GM12865 (cell line): ENCODE results near the gene PITPNM3.

Experiments
- DNase-seq: peaks from one replicate; pipeline ENCODE4 v3.0.0; 2010; ENCODE audit warnings: low read depth
- H3K4me3 ChIP-seq: 2 replicates; pipeline ENCODE4 v1.5.1; 2011; ENCODE audit warnings: mild to moderate bottlenecking, low read depth, low read length, control low read depth
- TF ChIP-seq, protein P1 (sequence below): IDR thresholded peaks from 2 replicates; pipeline ENCODE4 v1.5.1; 2011; ENCODE audit warnings: low read length, control low read depth, low read depth, inconsistent platforms; ENCODE audit not compliant: insufficient read depth; ENCODE audit errors: missing control alignments

Gene PITPNM3

DNA sequence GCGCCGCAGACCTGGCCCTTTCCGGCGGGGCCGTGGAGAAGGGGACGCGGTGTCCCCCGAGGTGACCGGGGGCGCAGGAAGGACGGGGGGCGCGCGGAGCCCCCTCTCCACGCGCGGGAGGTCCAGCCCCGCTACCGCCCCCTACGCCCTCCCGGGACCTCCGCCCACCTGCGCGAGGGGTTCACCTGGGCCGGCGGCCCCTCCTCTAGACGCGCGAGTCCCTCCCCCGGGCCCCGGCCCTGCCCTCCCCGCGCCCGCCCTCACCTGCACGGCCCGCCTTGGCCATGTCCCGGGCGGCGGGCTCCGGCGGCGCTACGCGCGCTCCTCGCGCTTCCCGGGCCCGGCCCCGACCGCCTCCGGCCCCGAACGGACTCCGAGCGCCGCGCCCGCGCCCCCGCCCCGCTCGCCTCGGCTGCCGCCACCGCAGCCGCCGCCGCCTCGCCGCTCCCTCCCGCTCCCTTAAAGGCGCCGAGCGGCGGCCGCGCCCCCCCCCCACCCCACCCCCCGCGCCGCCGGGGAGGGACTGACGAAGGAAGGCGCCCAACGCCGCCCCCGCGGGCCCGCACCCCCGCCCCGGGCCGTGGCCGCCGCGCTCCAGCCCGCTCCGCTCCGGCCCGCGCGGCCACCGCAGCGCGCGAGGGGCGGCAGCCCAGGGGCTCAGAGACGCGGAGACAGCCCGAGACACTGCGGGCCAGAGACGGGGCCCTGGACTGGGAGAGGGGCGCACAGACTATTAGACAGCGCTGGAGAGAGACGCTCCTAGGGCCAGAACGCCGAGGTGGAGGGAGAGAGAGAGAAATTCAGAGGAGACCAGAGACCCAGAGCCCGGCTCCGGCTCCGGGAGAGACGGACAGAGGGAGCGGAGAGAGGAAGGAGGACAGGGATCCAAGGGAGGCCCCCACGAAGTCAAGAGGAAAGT is at the start of gene PITPNM3:
TSS of gene PITPNM3 (minus strand) at position 435 of the 919 bp plus-strand sequence. CDS start at position 286, 149 bp downstream.
- no peak for DNase-seq
- TF ChIP-seq, protein P1, sequence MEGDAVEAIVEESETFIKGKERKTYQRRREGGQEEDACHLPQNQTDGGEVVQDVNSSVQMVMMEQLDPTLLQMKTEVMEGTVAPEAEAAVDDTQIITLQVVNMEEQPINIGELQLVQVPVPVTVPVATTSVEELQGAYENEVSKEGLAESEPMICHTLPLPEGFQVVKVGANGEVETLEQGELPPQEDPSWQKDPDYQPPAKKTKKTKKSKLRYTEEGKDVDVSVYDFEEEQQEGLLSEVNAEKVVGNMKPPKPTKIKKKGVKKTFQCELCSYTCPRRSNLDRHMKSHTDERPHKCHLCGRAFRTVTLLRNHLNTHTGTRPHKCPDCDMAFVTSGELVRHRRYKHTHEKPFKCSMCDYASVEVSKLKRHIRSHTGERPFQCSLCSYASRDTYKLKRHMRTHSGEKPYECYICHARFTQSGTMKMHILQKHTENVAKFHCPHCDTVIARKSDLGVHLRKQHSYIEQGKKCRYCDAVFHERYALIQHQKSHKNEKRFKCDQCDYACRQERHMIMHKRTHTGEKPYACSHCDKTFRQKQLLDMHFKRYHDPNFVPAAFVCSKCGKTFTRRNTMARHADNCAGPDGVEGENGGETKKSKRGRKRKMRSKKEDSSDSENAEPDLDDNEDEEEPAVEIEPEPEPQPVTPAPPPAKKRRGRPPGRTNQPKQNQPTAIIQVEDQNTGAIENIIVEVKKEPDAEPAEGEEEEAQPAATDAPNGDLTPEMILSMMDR: no peak
- no peak within 1 kb of the TSS for H3K4me3 ChIP-seq

DNA sequence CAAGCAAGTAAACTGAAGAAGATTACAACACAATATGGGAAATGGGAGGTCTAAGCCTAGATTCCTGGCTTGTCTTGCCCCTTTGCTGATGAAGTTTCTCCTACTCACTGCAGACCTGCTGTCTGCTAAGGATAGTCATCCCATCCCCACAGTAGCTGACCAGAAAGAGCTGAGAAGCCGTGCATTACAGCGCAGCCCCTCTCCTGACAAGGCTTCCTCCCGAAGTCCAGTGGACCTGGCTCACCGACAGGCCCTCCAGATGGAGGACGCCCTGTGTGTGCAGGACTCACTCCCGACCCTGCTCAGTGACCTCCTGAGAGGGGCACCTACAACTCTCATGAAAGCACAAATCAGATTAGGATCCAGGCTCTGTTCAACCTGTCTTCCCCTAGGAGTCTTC is 48.8 kb upstream of the PITPNM3 start:
- no peak overlapping the region for H3K4me3 ChIP-seq
- TF ChIP-seq, protein P1: no peak
- DNase-seq: no peak

DNA sequence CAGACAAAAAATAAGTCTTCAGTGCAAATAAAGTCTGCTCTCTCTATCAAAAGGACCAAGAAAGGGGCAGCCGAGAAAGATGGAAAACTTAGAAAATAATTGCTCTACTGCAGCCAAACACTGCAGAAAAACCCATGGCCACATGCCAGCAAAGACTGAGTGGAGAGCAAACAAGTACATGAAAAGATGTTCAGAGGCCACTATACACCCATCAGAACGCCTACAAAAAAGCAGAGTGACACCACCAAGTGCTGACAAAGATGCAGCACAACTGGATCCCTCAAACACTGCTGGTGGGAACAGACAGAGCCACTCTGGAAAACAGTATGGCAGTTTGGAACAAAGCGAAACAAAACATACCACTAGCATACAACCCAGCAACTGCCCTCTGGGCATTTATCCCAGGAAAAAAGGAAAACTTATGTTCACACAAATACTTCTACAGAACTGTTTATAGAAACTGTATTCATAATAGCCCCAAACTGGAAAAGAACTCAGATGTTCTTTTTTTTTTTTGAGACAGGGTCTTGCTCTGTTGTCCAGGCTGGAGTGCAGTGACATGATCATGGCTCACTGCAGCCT is 47.5 kb upstream of the PITPNM3 start:
- DNase-seq: no peak
- TF ChIP-seq, protein P1: no peak
- H3K4me3 ChIP-seq: no peak overlapping the region

DNA sequence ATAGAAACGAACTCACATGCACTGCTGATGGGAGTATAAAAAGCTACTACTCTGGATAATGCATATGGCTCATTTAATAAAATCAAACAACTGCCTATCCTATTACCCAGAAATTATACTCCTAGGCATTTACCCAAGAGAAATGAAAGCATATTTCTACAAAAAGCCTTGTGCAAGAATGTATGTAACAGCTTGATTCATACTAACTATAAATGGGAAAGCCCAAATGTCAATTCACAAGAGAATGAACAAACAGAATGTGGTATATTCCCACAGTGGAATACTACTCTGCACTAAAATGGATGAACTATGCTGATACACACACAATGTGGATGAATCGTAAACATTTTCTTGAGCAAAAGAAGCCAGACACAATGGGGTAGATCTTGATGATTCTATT is 45.8 kb upstream of the PITPNM3 start:
- no peak for DNase-seq
- TF ChIP-seq, protein P1: no peak
- H3K4me3 ChIP-seq: no peak overlapping the region

DNA sequence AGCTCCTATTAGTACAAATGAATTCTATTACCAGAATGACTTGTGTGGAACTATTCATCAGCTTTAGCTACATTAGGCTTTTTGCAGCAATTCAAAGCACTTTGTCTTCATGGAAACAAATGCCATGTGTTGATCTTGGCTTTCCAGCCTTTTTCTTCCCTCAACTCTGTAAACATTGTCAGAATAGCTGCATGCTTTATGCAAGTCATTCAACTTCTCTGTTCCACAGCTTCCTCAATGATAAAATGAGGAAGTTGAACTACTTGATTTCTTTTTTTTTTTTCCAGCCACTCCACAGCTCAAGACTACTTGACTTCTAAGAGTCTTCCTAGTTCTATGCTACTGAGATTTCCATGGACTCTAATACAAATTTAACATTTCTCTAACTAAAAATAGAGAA is 43.0 kb upstream of the PITPNM3 start:
- DNase-seq: no peak
- no peak overlapping the region for H3K4me3 ChIP-seq
- TF ChIP-seq, protein P1: no peak

DNA sequence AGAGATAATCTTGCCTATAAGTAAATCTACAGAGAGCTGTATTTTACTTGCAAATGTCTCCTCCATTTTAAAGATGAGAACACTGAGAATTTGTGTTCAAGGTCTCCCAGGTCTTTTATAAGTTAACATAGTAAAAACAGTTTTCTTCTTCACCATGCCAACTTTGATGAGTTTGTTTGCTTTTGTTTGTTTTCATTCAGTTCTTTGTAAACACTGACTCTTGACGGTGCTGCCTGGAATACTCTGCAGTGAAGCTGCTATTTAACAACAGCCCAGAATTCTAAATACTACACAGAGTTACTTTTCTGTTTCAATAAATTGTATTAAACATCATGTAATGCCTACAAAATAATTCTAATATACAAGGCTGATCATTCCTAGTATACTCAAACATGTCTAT is 41.4 kb upstream of the PITPNM3 start:
- DNase-seq: no peak
- TF ChIP-seq, protein P1: no peak
- H3K4me3 ChIP-seq: no peak overlapping the region
